GM19025 (cell line): Measurements from ENCODE around the gene BCAS3.
"Not testable (repeated sequence)": the region's sequence is repeated elsewhere in the genome, so short reads cannot be mapped to it uniquely, and the experiment has no call there.

Experiments
- ATAC-seq: cut with Tn5 transposase; IDR thresholded peaks from one replicate; pipeline ENCODE4 v1.9.1; 2021; ENCODE audit warnings: mild to moderate bottlenecking, low read depth, moderate library complexity; ENCODE audit not compliant: unreplicated experiment

BCAS3 gene

DNA sequence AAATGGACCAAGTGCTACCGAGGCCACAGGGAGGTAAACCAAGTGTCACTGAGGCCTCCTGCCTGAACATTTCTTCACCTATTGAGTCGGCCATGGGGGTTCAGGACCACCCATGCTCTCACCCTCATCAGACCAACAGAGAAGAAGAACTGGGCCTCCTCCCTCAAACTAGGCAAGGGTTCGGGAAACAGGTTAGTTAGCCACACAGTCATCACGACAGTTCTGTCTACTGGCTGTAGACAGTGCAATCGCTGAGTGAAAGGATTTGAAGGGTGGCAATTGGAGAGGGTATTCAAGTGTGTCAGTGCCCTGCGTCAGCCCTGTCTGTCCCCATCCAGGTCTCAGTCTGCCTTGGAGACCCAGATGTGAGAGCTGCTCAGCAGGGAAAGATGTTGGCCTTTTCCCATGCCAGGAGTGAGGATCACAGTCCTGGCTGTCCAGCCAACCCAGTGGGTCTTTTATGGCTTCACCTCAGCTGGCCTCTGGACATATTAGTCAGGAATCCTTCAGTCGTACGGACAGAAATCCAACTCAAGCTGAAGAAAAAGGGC lies 741.9 kb downstream of the BCAS3 start:
- no peak for ATAC-seq

DNA sequence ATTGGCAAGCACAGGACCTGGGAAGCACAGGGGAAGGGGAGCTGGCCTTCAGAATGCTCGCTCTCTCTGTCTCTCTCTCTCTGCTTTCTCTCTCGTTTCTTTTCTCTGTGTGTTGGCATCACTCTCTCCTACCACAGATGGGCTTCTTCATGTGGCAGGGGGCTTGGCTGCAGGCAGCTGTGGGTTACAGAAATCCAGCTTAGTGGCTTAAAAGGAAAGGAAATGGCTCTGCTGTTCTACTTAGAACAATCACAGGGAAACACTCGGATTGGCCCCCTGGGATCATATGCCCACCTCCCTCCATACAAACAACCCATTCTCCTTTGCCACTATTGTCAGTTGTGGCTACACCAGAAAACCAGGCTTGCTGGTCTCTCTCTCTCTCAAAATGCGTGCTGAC lies 742.4 kb downstream of the BCAS3 start:
- ATAC-seq = no peak

DNA sequence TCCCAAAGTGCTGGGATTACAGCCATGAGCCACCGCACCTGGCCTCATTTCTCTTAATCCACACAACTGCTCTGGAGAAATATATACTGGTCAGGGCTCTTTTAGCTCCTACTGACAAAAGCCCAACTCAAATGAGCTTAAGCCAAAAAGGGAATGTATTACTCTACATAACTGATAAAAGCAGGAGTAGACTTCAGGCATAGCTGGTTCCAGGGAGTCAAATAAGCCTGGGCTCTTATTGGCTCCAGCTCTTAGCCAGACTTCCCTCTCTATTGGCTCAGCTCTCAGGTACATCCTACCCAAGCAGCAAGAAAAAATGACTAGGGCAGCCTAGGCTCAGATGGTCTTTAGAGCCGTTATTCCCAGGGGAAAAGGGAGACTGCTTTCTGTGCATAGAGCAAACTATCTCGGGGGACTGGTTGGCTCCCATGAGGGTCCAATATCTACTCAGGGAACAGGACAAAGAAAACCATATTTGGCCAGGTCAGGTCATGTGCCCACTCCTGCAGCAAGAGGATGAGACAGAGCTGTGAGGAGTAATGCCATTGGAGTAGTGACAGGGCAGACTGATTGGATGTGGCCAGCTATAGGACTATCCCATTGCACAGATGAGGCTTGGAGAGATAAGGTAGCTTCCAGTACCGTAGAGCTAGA lies 743.2 kb downstream of the BCAS3 start:
- ATAC-seq = no peak

DNA sequence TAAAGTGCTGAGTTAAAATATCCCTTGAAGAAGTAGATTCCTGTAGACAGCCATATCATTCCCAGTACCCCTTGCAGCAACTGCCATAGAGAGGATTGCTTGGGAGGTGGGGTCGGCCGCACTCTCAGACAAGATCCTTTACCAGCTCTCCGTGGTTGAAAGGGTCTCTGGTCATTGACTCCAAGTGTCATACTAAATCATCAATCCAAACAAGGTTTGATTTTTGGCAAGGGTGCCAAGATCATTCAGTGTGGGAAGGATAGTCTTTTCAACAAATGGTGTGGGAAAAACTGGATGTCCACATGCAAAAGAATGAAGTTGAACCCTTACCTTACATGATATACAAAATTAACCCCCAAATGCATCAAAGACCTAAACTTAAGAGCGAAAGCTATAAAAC lies 743.8 kb downstream of the BCAS3 start:
- no peak for ATAC-seq

DNA sequence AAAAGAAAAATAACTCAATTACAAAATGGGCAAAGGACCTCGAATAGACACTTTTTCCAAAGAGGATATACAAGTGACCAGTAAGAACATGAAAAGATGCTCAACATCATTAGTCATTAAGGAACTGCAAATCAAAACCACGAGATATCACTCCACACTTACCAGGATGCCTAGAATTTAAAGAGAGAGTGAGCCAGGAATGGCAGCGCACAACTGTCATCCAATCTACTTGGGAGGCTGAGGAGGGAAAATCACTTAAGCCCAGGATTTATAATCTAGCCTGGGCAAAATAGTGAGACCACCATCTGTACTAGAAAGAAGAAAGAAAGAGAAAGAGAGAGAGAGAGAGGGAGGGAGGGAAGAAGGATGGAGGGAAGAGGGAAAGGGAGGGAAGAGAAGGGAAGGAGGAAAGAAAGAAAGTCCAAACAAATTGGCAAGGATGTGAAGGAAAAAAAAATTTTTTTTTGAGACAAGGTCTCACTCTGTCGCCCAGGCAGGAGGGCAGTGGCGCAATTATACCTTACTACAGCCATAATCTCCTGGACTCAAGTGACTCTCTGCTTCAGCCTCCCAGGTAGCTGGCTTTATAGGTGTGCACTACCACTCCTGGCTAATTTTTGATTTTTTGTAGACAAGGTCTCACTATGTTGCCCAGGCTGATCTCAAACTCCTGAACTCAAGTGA lies 744.6 kb downstream of the BCAS3 start:
- ATAC-seq = no peak

DNA sequence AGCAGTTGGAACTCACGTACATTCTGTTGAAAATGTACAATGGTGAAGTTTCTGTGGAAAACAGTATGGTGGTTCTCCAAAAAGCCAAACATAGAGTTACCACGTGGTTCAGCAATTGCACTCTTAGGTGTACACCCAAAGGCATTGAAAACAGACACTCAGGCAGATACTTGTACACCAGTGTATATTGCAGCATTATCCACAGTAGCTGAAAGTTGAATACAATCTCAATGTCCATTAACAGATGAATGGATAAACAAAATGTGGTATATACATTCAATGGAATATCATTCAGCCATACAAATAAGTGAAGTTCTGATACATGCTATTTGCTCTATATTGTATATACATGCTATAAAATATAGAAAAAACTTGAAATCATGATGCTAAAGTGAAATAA lies 745.2 kb downstream of the BCAS3 start:
- no peak for ATAC-seq

DNA sequence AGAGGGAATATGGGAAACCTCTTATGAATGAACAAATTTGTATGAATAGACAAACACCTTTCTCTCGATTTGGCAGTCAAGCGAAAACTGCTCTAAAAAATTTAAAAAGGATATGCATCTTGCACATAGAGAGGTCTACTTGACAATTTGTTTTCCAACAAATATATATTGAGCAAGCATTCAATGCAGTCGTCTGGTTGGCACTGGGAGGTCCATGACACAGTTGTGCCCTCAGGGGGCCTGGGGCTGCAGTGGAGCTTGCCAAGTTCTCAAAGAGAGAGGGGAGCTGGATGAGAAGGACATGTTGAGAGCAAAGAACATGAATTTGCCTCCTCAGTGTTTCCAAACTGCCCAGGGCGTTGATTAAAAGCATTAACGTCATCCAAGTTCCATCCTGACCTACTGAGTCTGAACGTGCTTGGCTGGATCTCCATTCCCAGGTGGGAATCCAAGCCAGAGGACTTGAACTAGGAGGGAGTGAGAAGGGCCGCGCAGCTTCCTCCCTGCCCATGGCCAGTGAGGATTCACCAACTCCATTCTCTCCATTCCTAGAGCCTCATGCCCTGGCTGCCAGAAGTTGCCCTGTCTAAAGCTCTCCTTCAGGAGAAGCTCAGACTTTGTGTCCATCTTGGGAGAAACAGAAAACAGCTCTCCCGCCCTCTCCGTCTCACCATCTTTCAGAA lies 746.5 kb downstream of the BCAS3 start:
- no peak for ATAC-seq

DNA sequence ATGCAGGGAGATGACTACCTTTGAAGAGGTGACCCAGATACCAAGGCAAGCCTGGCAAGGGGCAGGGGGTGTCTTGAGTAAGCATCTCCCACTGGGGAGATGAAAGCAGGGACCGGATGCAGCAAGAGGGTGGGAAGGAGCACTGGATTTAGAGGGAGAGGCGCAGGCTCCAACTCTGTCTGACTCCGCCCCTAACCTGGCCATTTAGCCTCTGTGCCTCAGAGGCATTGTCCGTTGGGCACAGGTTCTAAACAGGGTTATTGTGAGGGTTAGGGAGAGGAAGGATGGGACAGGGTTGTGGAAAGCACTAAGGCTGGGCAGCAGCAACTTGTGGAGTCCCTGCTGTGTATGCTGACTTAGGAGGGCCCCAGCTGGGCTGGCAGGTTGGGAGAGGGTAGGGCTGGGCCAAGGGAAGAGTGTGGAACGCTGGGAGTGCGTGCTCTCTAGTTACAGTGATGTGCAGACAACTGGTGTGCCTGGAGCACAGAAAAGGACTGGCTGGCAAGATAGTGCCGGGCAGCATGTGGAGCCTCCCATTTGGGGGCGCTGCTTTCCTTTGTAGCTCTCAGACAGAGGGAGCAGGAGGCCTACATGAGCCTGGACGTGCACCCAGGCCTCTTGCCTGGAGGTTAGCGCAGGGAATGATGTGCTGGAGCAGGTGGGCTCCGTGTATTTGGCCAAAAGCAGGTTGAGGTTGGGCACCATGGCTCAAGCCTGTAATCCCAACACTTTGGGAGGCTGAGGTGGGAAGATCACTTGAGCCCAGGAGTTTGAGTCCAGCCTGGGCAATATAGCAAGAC lies 748.2 kb downstream of the BCAS3 start:
- ATAC-seq = no peak

DNA sequence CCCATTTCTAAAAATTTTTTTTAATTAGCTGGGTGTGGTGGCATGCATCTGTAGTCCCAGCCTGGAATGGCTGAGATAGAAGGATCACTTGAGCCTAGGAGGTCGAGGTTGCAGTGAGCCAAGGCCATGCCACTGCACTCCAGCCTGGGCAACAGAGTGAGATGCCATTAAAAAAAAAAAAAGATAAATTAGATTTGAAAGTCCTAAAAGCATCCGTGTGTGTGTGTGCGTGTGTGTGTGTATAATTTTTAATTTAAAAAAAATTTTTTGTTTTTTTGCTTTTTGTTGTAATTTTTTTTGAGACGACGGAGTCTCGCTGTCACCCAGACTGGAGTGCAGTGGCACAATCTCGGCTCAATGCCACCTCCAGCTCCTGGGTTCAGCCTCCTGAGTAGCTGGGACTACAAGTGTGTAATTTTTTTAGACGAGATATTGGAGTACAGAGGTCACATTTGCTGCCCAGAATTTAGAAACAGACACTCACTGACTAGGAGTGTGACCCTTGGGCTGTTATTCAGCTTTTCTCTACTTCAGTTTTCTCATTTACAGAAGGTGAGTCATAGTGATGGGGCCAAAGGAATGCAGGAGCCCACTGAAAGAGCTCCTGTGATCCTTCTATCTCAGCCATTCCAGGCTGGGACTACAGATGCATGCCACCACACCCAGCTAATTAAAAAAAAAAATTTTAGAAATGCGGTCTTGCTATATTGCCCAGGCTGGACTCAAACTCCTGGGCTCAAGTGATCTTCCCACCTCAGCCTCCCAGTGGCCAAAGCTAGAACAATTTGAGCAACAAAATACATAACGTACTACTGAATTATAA lies 749.0 kb downstream of the BCAS3 start:
- ATAC-seq = no peak

DNA sequence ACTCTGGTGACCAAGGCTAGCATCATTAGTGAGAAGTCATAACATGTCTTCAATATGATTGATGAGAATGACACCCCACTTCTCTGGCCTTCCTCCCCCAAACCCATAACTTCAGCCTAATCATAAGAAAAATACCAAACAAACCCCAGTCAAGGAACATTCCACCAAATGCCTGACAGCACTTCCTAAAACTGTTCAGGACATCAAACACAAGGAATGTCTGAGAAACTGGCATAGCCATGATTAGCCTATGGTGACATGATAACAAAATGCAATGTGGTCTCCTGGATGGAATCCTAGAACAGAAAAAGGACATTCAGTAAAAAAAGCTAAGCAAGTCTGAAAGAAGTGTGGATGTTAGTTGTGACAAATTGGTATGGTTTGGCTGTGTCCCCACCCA lies 749.9 kb downstream of the BCAS3 start:
- no peak for ATAC-seq

DNA sequence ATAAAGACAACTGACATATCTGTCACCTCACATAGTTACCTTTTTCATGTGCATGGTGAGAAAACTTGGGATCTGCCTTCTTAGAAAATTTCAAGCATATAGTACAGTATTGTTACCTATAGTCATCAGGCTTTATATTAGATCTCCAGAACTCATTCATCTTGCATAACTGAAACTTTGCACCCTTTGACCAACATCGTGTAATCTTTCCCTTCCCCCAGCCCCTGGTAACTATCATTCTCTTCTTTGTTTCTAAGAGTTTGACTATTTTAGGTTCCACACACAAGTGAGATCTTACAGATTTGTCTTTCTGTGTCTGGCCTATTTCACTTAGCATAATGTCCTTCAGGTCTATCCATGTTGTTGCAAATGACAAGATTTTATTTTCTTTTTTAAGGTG lies 751.6 kb downstream of the BCAS3 start:
- no peak for ATAC-seq

DNA sequence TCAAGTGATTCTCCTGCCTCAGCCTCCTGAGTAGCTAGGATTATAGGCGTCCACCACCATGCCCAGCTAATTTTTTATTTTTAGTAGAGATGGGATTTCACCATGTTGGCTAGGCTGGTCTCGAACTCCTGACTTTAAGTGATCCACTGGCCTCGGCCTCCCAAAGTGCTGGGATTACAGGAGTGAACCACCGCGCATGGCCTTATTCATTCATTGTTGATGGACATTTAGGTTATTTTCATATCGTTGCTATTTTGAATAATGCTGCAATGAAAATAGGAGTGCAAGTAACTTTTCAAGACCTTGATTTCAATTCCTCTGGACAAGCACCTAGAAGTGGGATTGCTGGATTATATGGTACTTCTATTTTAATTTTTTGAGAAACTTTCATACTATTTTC lies 752.2 kb downstream of the BCAS3 start:
- not testable (repeated sequence) for ATAC-seq

DNA sequence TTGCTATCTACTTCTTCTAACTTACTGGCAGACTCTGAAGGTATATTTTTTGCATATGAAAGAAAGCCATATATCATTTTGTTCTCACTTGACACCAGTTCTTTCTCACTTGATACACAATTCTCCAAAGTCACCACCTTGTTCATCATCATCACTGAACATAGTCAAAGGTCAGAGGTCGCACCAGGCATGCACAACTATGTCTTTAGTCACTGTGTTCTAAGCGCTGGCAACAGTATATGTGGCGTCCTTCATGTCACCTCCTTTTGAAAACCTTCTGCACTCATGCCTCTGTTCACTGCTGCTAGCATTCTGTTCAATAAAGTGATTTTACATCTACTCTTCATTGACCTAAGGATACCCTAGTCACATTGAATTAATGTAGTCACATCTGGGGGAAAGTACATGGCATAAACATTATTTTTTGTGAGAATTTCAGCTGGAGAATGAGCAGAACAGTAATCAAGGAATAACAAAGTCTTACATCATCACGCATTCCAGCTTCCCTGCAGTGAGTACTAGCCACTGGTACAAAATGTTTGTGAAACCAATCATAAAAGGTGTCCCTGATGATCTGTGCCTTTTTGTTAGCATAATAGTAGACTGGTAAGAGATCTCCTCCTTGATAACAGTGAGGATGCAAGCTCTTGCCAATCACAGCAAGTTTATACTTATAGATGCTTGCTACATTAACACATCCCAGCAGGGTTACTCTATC lies 754.1 kb downstream of the BCAS3 start:
- ATAC-seq = no peak

DNA sequence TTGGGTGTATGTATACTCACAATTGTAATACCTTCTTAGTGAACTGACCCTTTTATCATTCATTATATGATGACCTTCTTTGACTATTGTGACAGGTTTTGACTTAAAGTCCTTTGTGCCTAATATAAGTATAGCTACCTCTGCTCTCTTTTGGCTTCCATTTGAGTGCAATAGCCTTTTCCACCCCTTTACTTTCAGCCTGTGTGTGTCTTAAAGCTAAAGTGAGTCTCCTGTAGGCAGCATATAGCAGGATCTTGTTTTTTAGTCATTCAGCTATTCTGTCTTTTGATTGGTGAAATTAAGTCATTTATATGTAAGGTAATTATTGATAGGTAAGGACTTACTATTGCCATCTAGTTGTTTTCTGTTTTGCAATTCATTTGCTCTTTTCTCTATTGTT lies 758.6 kb downstream of the BCAS3 start:
- no peak for ATAC-seq

DNA sequence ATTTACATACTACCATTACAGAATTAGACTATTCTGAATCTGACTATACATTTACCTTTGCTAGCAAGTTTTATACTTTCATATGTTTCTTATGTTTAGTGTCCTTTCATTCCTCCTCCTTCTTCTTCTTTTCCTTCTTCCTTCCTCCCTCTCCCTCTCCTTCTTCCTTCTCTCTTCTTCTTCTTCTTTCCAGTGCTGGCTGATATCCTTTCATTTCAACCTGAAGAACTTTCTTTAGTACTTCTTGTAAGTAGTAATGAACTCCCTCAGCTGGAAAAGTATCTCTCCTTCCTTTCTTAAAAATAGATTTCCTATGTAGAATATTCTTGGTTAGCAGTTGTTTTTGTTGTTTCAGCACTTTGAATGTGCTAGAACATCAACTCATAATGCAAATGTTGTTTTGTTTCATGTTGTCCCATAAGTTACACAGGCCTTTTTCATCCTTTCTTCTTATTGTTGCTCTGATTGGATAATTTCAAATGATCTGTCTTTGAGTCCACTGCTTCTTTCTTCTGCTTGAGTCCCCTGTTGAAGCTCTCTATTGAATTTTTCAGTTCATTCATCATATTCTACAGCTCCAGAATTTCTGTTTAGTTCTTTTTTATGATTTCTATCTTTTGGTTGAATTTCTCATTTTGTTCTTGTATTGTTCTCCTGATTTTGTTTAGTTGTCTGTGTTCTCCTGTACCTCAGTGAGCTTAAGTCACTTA lies 759.5 kb downstream of the BCAS3 start:
- ATAC-seq = no peak

DNA sequence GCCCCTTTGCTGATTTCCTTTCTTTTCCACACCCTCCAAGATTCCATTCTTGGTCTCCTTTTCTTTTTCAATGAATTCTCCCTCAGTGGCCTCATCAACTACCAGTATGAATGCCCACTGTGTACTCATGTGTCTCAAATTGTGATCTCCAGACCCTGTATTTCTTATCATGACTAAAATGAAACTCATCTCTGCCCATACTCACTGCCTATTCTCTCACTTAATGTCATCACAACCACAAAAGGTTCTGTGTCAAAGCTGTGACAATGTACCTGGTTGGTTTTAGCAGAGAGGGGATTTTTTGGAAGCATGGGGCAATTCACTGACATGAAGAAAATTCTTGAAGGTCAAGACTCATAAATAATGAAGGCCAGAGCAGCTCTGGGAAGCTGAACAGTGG lies 763.0 kb downstream of the BCAS3 start:
- ATAC-seq = no peak

DNA sequence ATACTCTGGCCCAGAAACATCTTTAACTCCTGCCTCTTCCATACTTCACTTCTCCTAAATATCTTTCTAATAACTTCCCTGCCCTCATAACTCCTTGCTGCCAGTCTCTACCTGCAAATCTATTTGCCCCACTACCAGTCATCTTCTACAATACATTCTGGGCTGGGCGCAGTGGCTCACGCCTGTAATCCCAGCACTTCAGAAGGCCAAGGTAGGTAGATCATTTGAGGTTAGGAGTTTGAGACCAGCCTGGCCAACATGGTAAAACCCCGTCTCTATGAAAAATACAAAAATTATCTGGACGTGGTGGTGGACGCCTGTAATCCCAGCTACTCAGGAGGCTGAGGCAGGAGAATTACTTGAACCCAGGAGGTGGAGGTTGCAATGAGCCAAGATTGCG lies 763.9 kb downstream of the BCAS3 start:
- ATAC-seq = not testable (repeated sequence)

DNA sequence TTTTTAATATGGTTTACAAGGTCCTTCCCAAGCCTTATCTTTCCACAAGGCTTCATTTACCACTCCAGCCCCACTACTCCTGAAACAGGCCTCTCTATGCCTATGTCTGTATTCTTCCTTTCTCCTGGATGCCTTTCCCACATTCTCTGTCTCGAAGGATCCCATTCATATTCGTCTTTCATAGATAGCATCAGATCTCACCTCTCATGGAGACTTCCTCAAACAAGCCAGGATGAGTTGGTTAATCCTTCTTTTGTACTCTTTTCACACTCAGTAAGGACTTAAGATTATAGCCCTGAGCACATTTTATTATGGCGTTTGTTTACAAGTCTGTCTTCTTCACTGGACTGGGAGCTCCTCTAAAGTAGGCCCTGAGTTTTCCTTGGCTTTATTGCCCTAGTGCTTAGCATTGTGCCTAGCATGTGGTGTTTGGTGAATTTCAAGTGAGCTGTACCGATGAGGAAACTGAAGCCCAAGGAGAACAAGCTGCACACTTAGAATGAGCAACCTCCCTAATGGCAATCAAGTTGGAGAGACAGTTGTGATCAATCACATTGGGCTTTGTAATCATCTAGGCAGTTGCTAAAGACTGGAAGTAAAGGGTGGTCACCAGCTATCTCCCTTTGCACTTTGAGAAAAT lies 764.6 kb downstream of the BCAS3 start:
- no peak for ATAC-seq
